NOMO-1 treated with DMSO at 0.1 percent for 48 hours (cell line): Measurements from ENCODE around the gene PROX2.
A peak's percentile ranks its signal among the peaks of the same experiment; 100 is the strongest.

Experiments
- DNase-seq: peaks from one replicate; lab custom pipeline; 2025; ENCODE audit not compliant: unreplicated experiment; lab: John Stamatoyannopoulos, UW

Gene PROX2

GRCh38 chr14:74875941-74876913 is at the start of gene PROX2:
Gene PROX2, minus strand, starts transcription at chr14:74876145. Its CDS starts 12,311 bp downstream, at chr14:74863834.
- peak; percentile 47 for DNase-seq

GRCh38 chr14:74924061-74924460 is 48.1 kb upstream of the PROX2 start:
- DNase-seq: no peak

DNA sequence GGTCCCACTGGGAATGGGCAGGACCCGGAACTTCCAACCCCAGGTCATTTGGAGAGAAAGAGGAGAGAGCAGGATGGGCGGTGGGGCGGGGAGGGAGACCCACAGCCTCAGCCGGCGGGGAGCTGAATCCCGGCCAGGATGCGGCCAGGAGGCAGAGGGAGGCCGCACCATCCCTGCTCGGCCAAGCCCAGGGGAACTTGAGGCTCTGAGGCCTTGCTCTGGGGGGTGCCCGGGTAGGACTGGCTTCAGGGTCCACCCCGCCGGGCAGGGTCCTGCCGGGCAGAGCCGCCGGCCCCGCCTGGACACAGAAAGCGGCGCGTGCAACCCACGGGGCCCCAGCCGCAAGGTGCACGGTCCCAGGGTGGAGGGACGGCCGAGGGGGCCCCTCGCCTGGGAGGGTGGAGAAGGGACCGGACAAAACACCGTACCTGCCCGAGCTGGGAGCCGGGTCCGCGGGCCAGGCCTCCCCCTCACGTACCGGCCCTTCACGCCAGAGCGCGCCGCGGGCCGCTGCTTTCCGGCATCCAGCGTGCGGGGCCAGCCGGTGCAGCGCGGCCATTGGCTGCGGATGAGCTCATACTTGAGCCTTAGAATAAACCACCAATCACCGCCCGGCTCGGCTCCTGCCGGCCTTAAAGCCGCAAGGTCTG is 46.9 kb upstream of the PROX2 start, which contains the start of gene RPS6KL1:
TSS of gene RPS6KL1 (minus strand) at position 509 of the 650 bp plus-strand sequence. CDS start 1,719 bp downstream, outside the sequence.
- peak; percentile 74 for DNase-seq

DNA sequence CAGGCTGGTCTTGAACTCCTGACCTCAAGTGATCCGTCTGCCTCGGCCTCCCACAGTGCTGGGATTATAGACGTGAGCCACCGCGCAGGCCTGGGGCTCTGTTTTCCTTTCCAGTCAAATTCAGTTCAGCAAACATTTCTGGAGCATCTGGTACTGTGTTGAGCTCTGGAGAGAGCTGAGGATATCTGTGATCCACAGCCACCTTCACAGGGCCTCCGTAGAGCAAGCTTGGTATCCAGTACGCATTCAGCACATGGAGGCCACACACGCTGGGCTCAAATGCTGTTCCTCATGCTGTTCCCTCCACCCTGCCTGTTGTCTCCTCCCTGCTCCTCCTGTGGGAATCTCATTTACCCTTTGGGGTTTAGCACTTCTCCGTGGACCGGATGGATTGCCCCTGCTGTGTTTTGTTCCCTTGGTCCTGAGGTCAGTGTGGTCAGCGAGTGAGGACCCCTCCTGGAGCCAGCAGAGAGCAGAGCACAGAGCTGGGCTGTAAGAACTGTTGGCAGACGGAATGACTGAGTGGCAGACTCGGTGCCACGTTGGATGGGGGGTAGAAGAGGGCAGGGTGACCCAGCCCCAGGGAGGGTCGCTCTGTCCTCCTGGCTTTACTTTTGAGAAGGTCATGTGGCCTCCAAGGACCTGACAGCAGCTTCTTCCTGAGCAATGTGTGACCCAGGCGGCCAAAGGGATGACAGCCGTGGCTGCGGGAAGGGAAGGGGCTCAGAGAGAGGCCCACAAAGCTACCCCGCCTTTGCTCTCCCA is 46.2 kb upstream of the PROX2 start:
- no peak for DNase-seq

DNA sequence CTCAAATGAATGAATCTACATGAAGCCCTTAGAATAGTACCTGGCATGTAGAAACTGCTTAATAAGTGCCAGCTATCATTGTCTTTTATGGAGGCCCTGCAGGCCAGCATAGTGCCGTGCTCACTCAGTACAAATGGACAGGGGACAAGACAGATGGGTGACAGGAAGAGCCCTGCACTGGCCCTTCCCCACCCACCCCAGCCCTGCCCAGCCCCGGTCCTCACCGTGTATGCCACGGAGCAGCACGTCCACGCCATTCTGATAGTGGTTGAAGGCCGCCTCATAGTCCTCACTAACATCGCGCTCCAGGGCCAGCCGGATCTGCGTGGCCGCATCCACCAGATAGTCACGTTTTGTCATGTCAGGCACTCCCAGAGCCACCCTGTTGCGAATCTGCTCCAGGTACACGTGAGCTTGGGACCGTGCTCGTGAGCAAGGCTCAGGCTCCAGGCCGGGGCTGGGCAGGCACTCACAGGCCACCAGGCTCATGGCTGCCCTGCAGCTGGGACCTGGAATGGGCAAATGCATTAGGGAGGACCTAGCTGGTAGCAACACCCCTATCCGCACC is 45.2 kb upstream of the PROX2 start:
- DNase-seq: no peak

- no peak for DNase-seq
Observed at GRCh38 chr14:74920281-74920680, 44.3 kb upstream of the PROX2 start.

GRCh38 chr14:74919421-74920165 is 43.6 kb upstream of the PROX2 start:
- no peak for DNase-seq

DNA sequence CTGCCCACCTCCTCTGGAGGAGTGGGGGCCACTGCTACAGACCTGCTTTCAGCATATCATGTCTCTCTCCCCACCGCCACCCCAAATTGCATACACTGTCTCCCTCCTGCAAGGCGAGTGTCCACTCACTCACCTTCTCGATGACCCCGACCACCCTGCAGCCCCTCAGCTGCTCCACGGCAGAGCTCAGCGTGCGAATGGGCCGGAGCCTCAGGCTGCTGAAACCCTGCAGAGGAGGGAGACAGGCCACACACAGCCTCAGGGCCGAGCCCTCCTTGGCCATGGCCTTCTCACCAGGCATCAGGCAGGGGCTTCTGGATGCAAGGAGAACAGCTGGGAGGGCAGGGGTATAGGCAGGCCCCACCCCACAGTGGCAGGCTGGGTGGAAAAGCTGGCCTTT is 42.4 kb upstream of the PROX2 start:
- DNase-seq: no peak

DNA sequence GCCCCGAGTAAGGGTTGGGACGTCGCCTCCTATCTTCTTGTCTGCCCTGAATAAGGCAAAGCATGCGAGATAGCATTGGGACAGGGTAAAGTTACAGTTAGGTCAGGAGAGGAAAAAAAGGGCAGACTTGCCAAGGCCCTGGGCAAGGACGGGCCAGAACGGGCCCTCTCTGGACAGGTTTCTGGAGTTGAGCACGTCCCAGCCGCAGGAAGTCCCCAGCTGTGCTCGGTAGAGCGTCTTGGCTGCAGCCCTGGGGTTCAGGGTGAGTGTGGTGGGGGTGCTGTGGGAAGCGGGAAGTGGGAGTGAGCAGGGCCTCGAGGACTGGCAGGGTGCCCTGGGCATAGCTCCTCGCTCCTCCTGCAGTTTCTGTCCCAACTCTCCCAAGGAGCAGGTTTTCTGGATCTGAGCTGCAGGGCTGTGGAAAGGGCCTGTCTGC is 41.7 kb upstream of the PROX2 start:
- no peak for DNase-seq

GRCh38 chr14:74917178-74917543 is 41.2 kb upstream of the PROX2 start:
- DNase-seq: no peak

DNA sequence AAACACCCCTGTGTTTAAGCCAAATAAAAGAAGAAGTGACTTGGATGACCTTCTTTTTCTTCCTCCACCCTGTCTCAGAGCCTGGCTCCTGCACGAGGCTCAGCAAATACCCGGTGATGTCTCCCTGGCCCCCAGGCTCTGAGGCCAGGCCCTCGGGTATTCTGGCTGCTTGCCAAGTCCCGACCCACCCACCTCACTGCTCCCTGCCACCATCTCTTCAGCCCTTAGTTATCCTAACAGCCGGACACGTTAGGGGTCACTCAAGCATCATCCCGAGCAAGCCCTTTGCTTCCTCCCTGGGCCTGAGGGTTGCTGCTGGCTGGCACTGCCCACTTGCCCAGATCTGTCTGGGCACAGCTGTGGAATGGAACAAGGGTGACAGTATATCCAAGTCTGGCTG is 39.9 kb upstream of the PROX2 start:
- DNase-seq: no peak

DNA sequence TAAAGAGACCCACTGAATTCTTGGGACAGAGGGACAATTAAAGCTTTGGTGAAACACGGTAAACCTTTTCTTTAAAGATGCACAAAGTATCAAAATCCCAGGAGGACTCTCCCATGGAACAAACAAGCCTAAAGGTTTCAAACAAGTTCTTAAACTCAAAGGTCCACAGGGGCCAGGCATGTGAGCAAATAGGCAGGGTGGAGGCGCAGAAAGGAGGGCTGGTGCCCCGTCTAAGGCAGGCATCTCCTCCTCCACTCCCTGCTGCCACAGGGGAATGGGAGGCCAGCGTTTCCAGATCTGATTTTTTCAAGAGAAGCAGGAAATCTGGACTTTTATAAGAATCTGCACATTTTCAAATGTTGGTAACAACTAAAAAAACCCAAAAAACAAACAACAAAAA is 39.5 kb upstream of the PROX2 start:
- no peak for DNase-seq

GRCh38 chr14:74913986-74914573 is 38.1 kb upstream of the PROX2 start:
- peak; percentile 8 for DNase-seq

- no peak for DNase-seq
Observed at GRCh38 chr14:74913393-74913910, 37.5 kb upstream of the PROX2 start.

- DNase-seq: no peak
Observed at GRCh38 chr14:74912801-74913200, 36.9 kb upstream of the PROX2 start.

DNA sequence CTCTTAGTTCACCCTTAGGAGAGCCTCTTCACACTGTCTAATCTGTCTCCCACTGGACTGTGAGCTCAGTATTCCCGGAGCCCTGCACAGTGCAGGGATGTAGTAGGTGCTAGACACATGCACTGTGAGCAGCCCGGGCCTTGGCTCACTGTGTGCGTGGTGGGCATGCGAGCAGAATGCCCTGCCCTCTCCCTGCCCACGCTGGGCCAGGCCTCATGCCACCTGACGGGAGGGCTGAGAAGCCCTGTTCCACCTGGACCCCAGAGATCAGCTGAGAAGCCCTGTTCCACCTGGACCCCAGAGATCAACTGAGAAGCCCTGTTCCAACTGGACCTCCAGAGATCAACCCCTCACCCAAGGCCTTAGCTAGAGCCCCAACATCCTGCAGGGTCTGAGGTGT is 36.2 kb upstream of the PROX2 start:
- DNase-seq: no peak

DNA sequence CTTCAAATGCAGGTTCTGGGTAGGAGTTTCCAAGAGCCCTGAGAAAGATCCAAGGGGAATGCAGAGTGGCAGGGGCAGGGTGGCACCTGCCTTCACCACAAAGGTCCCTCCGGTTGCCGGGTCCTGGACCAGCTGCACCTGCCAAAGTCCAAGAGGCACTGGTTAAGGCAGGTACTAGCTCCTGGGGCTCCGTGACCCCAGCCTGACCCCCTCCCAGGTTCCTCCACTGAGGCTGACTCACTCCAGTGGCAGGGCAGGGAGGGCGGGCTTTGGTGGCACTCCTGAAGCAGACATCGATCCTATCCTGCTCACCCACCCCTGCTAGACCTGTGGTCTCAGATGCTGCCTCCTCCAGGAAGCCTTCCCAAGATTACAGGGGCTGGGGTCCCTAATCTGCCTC is 35.8 kb upstream of the PROX2 start:
- DNase-seq: no peak

DNA sequence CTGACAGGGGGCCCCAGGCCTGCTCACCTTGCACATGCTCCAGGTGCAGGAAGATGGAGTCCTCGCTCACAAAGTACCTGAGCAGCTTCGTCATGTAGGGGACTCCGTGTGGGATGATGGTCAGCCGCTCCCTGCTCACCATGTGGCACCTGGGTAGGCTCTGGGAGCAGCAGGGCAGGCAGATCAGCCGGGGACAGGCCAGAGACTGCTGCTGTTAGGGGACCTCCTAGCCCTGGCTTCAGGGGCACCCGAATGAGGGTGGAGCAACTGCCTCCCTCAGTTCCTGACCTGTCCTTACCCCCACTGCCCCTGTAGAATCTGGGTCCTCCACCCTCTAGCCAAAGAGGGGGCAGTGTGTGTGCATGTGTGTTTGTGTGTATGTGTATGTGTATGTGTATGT is 35.3 kb upstream of the PROX2 start:
- no peak for DNase-seq

DNA sequence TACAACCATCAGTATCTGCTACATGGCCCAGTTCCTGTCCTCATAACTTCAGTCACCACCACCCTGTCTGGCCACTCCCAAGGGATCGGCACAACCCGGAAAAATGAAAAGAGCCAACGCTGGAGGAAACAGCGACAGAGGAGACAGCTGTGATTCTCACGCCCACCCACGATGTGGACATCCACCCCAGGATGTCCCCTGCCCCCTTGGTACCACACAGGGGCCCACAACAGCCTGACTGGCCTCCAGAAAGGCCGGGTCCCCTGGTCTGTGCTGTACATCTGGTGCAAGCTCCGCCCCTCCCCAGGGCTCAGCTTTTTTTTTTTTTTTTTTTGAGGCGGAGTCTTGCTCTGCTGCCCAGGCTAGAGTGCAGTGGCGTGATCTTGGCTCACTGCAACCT is 34.6 kb upstream of the PROX2 start:
- DNase-seq: no peak

DNA sequence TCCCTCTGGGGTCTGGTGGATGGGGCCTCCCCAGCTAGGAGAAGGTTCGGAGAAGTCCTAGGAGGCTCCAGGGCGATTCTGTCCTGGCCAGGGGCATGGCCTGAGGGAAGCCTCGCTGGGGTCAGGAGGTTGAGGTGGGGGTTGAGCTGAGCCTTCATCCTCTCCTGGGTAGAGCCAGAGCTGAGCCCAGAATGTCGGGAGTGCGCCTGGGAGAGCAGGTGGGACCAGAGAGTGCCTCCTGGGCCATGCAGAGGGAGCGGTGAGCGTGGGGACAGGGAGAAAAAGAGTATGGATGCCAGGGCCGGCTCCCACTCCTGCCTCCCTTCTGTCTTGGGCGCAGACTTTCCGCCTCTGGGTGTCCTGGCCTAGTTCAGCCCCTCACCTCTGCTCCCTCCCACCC is 34.0 kb upstream of the PROX2 start:
- no peak for DNase-seq
